SK-N-SH (cell line): ENCODE data around the gene TRPM2. TPM values are rescaled to one million over a fixed set of nuclear protein-coding genes. Genes with fewer than 3 reads are reported as not detected.

ENCODE experiments used
- CTCF ChIA-PET: fragments of 300-600, 350-600 bp; formaldehyde crosslinking; extraction: SDS; loops from one replicate; lab custom pipeline; 2021; lab: Yijun Ruan, JAX
- POLR2A ChIA-PET: fragments of 350-600 bp; sonication (Branson Sonifier 250); formaldehyde crosslinking; extraction: SDS; loops from one replicate; lab custom pipeline; 2020; ENCODE audit warnings: antibody characterized with exemption, inconsistent platforms; lab: Yijun Ruan, JAX
- DNase-seq: peaks from one replicate; pipeline ENCODE4 v3.0.0; 2012
- H2AFZ ChIP-seq: fragments of 200-600 bp; sonication (generic); 2 replicates; pipeline ENCODE4 v1.8.1; 2016; ENCODE audit warnings: antibody characterized with exemption, mild to moderate bottlenecking, low read depth
- H3F3A ChIP-seq: fragments of 200-600 bp; sonication (generic); replicated peaks from 2 replicates; pipeline ENCODE3; 2016; ENCODE audit warnings: antibody characterized with exemption, mild to moderate bottlenecking; ENCODE audit not compliant: insufficient read depth
- H3K27ac ChIP-seq, 2 experiments: fragments of 200-500 bp in 1 of 2; fragments of 200-600 bp in 1 of 2; sonication (Bioruptor generic) in 1 of 2; sonication (generic), shearing (Covaris generic) in 1 of 2; 2 replicates each; pipeline versions ENCODE4 v1.5.1 to v1.6.1; 2014 to 2016; ENCODE audit warnings: low read depth in 2 of 2, inconsistent platforms in 1 of 2, low read length in 1 of 2, mild to moderate bottlenecking in 1 of 2, mixed read lengths in 1 of 2
- H3K27me3 ChIP-seq: fragments of 200-600 bp; sonication (generic), shearing (Covaris generic); 2 replicates; pipeline ENCODE4 v1.6.1; 2016; ENCODE audit warnings: mixed run types; ENCODE audit not compliant: insufficient read depth
- H3K36me3 ChIP-seq, 2 experiments: fragments of 200-500 bp in 1 of 2; fragments of 200-600 bp in 1 of 2; sonication (Bioruptor generic) in 1 of 2; sonication (generic) in 1 of 2; replicated peaks in 1 of 2; 2 replicates each; pipeline versions ENCODE3 to v1.5.1; 2014 to 2016; ENCODE audit warnings: low read length in 1 of 2, mild to moderate bottlenecking in 1 of 2; ENCODE audit not compliant: insufficient read depth in 2 of 2, control insufficient read depth in 1 of 2
- H3K4me1 ChIP-seq, 2 experiments: fragments of 200-500 bp in 1 of 2; fragments of 200-600 bp in 1 of 2; sonication (Bioruptor generic) in 1 of 2; sonication (generic), shearing (Covaris generic) in 1 of 2; 2 replicates each; pipeline versions ENCODE4 v1.5.1 to v1.6.1; 2014 to 2016; ENCODE audit warnings: low read depth in 1 of 2, low read length in 1 of 2, mixed run types in 1 of 2; ENCODE audit not compliant: insufficient read depth in 2 of 2, control insufficient read depth in 1 of 2
- H3K4me2 ChIP-seq: fragments of 200-600 bp; sonication (generic), shearing (Covaris generic); 2 replicates; pipeline ENCODE4 v1.6.1; 2017; ENCODE audit warnings: mixed run types
- H3K4me3 ChIP-seq, 2 experiments: fragments of 200-500 bp in 1 of 2; fragments of 200-600 bp in 1 of 2; sonication (Bioruptor generic) in 1 of 2; sonication (generic), shearing (Covaris generic) in 1 of 2; 2 replicates each; pipeline versions ENCODE4 v1.5.1 to v1.8.1; 2014 to 2016; ENCODE audit warnings: low read depth in 2 of 2, inconsistent platforms in 1 of 2, low read length in 1 of 2, mild to moderate bottlenecking in 1 of 2, mixed read lengths in 1 of 2, moderate library complexity in 1 of 2
- H3K79me2 ChIP-seq: fragments of 200-600 bp; sonication (generic); 2 replicates; pipeline ENCODE4 v1.8.1; 2017; ENCODE audit warnings: mild to moderate bottlenecking; ENCODE audit not compliant: insufficient read depth
- H3K9ac ChIP-seq: fragments of 200-600 bp; sonication (generic); 2 replicates; pipeline ENCODE4 v1.6.1; 2017; ENCODE audit warnings: mixed run types
- H3K9me2 ChIP-seq: fragments of 200-600 bp; sonication (generic); 2 replicates; pipeline ENCODE4 v1.6.1; 2017; ENCODE audit warnings: mixed run types
- H3K9me3 ChIP-seq: fragments of 200-600 bp; sonication (generic); 2 replicates; pipeline ENCODE4 v1.6.1; 2017; ENCODE audit warnings: mixed run types, mild to moderate bottlenecking, moderate library complexity
- H4K20me1 ChIP-seq: fragments of 200-600 bp; sonication (generic); 2 replicates; pipeline ENCODE4 v1.6.1; 2017; ENCODE audit warnings: mild to moderate bottlenecking, mixed run types; ENCODE audit not compliant: insufficient read depth
- CTCF ChIP-seq: fragments of 200-600 bp; sonication (generic); IDR thresholded peaks from 2 replicates; pipeline ENCODE4 v1.6.1; 2017; ENCODE audit warnings: antibody characterized with exemption, mild to moderate bottlenecking, moderate library complexity
- ELF1 ChIP-seq: IDR thresholded peaks from 2 replicates; pipeline ENCODE4 v1.4.0; 2012
- EP300 ChIP-seq, 2 experiments: IDR thresholded peaks; 2 replicates each; pipeline versions ENCODE4 v1.4.0 to v1.6.1; 2012; ENCODE audit warnings: borderline replicate concordance in 1 of 2, low read depth in 1 of 2, low read length in 1 of 2
- FOSL2 ChIP-seq: IDR thresholded peaks from 2 replicates; pipeline ENCODE4 v1.4.0; 2012; ENCODE audit warnings: low read depth, mild to moderate bottlenecking, moderate library complexity, borderline replicate concordance
- FOXJ3 ChIP-seq: sonication (generic); formaldehyde crosslinking; IDR thresholded peaks from 2 replicates; pipeline ENCODE4 v1.5.1; 2020; ENCODE audit warnings: mild to moderate bottlenecking, missing genetic modification reagents
- FOXM1 ChIP-seq: IDR thresholded peaks from 2 replicates; pipeline ENCODE4 v1.4.0; 2012; ENCODE audit warnings: low read depth, mild to moderate bottlenecking
- GABPA ChIP-seq: IDR thresholded peaks from 2 replicates; pipeline ENCODE4 v1.4.0; 2012; ENCODE audit warnings: low read depth, mild to moderate bottlenecking
- NFIC ChIP-seq: IDR thresholded peaks from 2 replicates; pipeline ENCODE4 v1.4.0; 2012; ENCODE audit warnings: borderline replicate concordance
- PBX3 ChIP-seq: IDR thresholded peaks from 2 replicates; pipeline ENCODE4; 2012
- RCOR1 ChIP-seq: fragments of 150-350 bp; IDR thresholded peaks from 2 replicates; pipeline ENCODE4 v1.6.1; 2017; ENCODE audit warnings: antibody characterized with exemption, low read length
- RXRA ChIP-seq: IDR thresholded peaks from 2 replicates; pipeline ENCODE4 v1.4.0; 2012; ENCODE audit warnings: low read depth, mild to moderate bottlenecking, borderline replicate concordance
- SIN3A ChIP-seq: IDR thresholded peaks from 2 replicates; pipeline ENCODE4 v1.6.1; 2012; ENCODE audit warnings: low read depth, mild to moderate bottlenecking, low read length, moderate library complexity, borderline replicate concordance
- SMC3 ChIP-seq: IDR thresholded peaks from 2 replicates; pipeline ENCODE4 v1.6.1; 2012; ENCODE audit warnings: low read depth, low read length, improper control_type of control experiment
- TCF12 ChIP-seq: IDR thresholded peaks from 2 replicates; pipeline ENCODE4 v1.4.0; 2012
- TEAD4 ChIP-seq: IDR thresholded peaks from 2 replicates; pipeline ENCODE4 v1.4.0; 2012; ENCODE audit warnings: mild to moderate bottlenecking, borderline replicate concordance; ENCODE audit not compliant: insufficient read depth
- YY1 ChIP-seq: IDR thresholded peaks from 2 replicates; pipeline ENCODE4 v1.4.0; 2012; ENCODE audit warnings: low read depth, mild to moderate bottlenecking
- WGBS: methylation state at CpG from one replicate; pipeline ENCODE4 v1.1.6; 2017; ENCODE audit warnings: low lambda C conversion rate; 5-methylcytosine and 5-hydroxymethylcytosine counted together
- polyA plus RNA-seq, 3 experiments: library from polyadenylated mRNA; depleted of rRNA; stranded (reverse); fragments of >200 nt; gene quantifications; 2 replicates each; pipeline ENCODE4 v1.2.3, GENCODE V29; 2012
- TF ChIP-seq, protein P1 (sequence below): fragments of 150-350 bp; IDR thresholded peaks from 2 replicates; pipeline ENCODE4 v1.6.1; 2017; ENCODE audit warnings: antibody characterized with exemption, low read length, low read depth, borderline replicate concordance

Gene TRPM2
- polyA plus RNA-seq, 1 of the 3 experiments (the other 2 are of a cell fraction) = not detected

DNA sequence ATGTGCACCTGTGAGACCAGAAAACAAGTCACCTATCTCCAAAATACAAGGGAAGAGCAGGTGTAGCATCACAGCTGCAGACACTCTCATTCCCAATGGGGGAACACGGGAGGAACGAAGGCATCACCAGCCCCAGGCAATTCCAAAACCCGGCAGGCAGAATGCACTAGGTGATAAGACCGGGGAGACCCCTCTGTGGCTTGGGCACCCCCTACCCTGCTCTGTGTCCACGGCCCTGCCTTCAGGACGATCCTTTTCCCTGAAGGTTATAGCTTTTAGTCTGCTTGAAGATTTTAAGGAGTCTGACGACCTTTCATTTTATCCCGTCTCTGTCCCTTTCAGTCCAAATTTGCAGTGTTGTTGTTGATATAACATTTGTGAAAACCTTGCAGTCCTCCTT lies 19.2 kb downstream of the TRPM2 start:
- H3K79me2 ChIP-seq = no peaks in the 10 kb centered on the region
- H3K4me2 ChIP-seq = no peak overlapping the region
- no peak overlapping the region for H3K27ac ChIP-seq
- ChIA-PET POLR2A (no interaction called here), CTCF (interaction anchor here (1.1 kb wide), 1 partner anchor 66 kb away, joined by 3 read pairs; no protein-coding TSS in a partner anchor)
- H3K9me2 ChIP-seq = no peaks in the 10 kb centered on the region
- no peaks in the 10 kb centered on the region for H3K36me3 ChIP-seq
- TF ChIP-seq FOSL2 = no peak
- TF ChIP-seq ELF1 = no peak
- no peak for TF ChIP-seq GABPA
- no peak for TF ChIP-seq SMC3
- TF ChIP-seq CTCF = no peak
- TF ChIP-seq, protein P1, sequence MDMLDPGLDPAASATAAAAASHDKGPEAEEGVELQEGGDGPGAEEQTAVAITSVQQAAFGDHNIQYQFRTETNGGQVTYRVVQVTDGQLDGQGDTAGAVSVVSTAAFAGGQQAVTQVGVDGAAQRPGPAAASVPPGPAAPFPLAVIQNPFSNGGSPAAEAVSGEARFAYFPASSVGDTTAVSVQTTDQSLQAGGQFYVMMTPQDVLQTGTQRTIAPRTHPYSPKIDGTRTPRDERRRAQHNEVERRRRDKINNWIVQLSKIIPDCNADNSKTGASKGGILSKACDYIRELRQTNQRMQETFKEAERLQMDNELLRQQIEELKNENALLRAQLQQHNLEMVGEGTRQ = no peak
- no peak for TF ChIP-seq SIN3A
- no peak for TF ChIP-seq TCF12
- no peak for TF ChIP-seq TEAD4
- TF ChIP-seq FOXJ3 (CRISPR knock-in tag) = no peak
- DNase-seq = no peak
- no peaks in the 10 kb centered on the region for H3K9me3 ChIP-seq
- H3K4me3 ChIP-seq = no peak overlapping the region
- 2% methylated on average over 8 of the region's 8 CpGs for WGBS
- H4K20me1 ChIP-seq = no peaks in the 10 kb centered on the region
- H3K9ac ChIP-seq = no peak overlapping the region
- peaks cover 0 to 7% of the 10 kb centered on the region in 2 experiments; a peak in 1 of 4 replicates for H3K4me1 ChIP-seq
- no peaks in the 10 kb centered on the region for H3F3A ChIP-seq
- no peak overlapping the region for H2AFZ ChIP-seq
- H3K27me3 ChIP-seq = peaks cover 77% of the 10 kb centered on the region

- Histone ChIP-seq H3K36me3 (no peaks in the 10 kb centered on the region), H3K4me1 (peaks cover 0 to 7% of the 10 kb centered on the region in 2 experiments; a peak in 1 of 4 replicates), H3K9me3 (no peaks in the 10 kb centered on the region), H3K79me2 (no peaks in the 10 kb centered on the region), H3K27me3 (peaks cover 92% of the 10 kb centered on the region), H4K20me1 (no peaks in the 10 kb centered on the region), H3K4me2 (no peak overlapping the region), H3F3A (no peaks in the 10 kb centered on the region), H3K27ac (no peak overlapping the region), H3K9me2 (no peaks in the 10 kb centered on the region), H2AFZ (no peak overlapping the region), H3K4me3 (no peak overlapping the region), H3K9ac (no peak overlapping the region)
- 58% methylated on average over 21 of the region's 24 CpGs for WGBS
- CTCF ChIA-PET = no interaction called here
- POLR2A ChIA-PET = no interaction called here
- DNase-seq = no peak
- TF ChIP-seq RXRA (no peak), FOXM1 (no peak), PBX3 (no peak), TEAD4 (no peak), EP300 (IDR thresholded peaks at IDR 0.05; ENCODE audit: borderline replicate concordance in 1 of 2, low read depth in 1 of 2, low read length in 1 of 2) (no peak), GABPA (no peak), CTCF (no peak), NFIC (no peak), RCOR1 (no peak), YY1 (no peak)
Measured at GRCh38 chr21:44374601-44375280, 21.3 kb downstream of the TRPM2 start.
